A673 (cell line): ENCODE results near the gene ULK4. TPM values are rescaled to one million over a fixed set of nuclear protein-coding genes. Genes with fewer than 3 reads are reported as not detected.
A peak's percentile ranks its signal among the peaks of the same experiment; 100 is the strongest.

Source experiments
- BruUV-seq: library from RNA; stranded (reverse); fragments of 400-500 nt; replicated peaks from 2 replicates; lab custom pipeline; 2021; lab: Mats Ljungman, UMichigan
- CTCF ChIA-PET: fragments of 300-600 bp; sonication (Branson Sonifier 250); formaldehyde crosslinking; loops from one replicate; lab custom pipeline; 2022; ENCODE audit warnings: antibody characterized with exemption; lab: Charles Lee
- POLR2A ChIA-PET: fragments of 300-600 bp; sonication (Branson Sonifier 250); formaldehyde crosslinking; loops from one replicate; lab custom pipeline; 2022; ENCODE audit warnings: antibody characterized with exemption; ENCODE audit not compliant: low non-redundant PET; lab: Charles Lee
- DNase-seq: peaks from one replicate; pipeline ENCODE4 v3.0.0-alpha.2; 2015; ENCODE audit warnings: low spot score
- H3K27ac ChIP-seq: fragments of 200-600 bp; sonication (generic); 2 replicates; pipeline ENCODE4 v1.5.1; 2016; ENCODE audit warnings: mixed run types, low read depth, mild to moderate bottlenecking, mixed read lengths, antibody characterized with exemption, low read length; ENCODE audit not compliant: poor library complexity, severe bottlenecking
- H3K27me3 ChIP-seq: fragments of 200-600 bp; sonication (generic); replicated peaks from 2 replicates; pipeline ENCODE4 v1.6.1; 2017; ENCODE audit warnings: mixed run types, low read depth, mild to moderate bottlenecking, mixed read lengths, antibody characterized with exemption, low read length; ENCODE audit not compliant: insufficient read depth, poor library complexity
- H3K36me3 ChIP-seq: fragments of 200-600 bp; sonication (generic); 2 replicates; pipeline ENCODE4 v1.6.1; 2016; ENCODE audit warnings: mixed run types, mild to moderate bottlenecking, mixed read lengths, antibody characterized with exemption, low read length; ENCODE audit not compliant: insufficient read depth, poor library complexity, severe bottlenecking
- H3K4me1 ChIP-seq: fragments of 200-600 bp; sonication (generic); 2 replicates; pipeline ENCODE4 v1.6.1; 2017; ENCODE audit warnings: mixed run types, mild to moderate bottlenecking, mixed read lengths, antibody characterized with exemption, low read length; ENCODE audit not compliant: insufficient read depth, poor library complexity, severe bottlenecking
- H3K4me3 ChIP-seq: fragments of 200-600 bp; sonication (generic); 2 replicates; pipeline ENCODE4 v1.5.1; 2016; ENCODE audit warnings: low read depth, mixed run types, mild to moderate bottlenecking, mixed read lengths, low read length; ENCODE audit not compliant: poor library complexity, severe bottlenecking
- H3K9me3 ChIP-seq: fragments of 200-600 bp; sonication (generic); 2 replicates; pipeline ENCODE4 v1.6.1; 2016; ENCODE audit warnings: mixed run types, low read depth, mild to moderate bottlenecking, mixed read lengths, antibody characterized with exemption, low read length; ENCODE audit not compliant: poor library complexity, severe bottlenecking
- EZH2 ChIP-seq: fragments of 200-600 bp; sonication (generic); IDR thresholded peaks from 2 replicates; pipeline ENCODE4 v1.6.1; 2017; ENCODE audit warnings: borderline replicate concordance, low read depth, mild to moderate bottlenecking, mixed read lengths, antibody characterized with exemption, low read length; ENCODE audit not compliant: poor library complexity, severe bottlenecking
- intact Hi-C: fragments of 100-400 bp; cut with micrococcal nuclease; formaldehyde crosslinking; loops from one replicate; pipeline ENCODE4 v1.10.0; 2022; ENCODE audit not compliant: unreplicated experiment
- total RNA-seq: library from RNA; stranded (reverse); gene quantifications from 2 replicates; pipeline ENCODE4 v1.2.3, GENCODE V29; 2021
- TF ChIP-seq, protein P1 (sequence below): fragments of 300-800, 200-600 bp; sonication (generic); conservative IDR thresholded peaks from 2 replicates; pipeline ENCODE4 v1.5.1; 2017; ENCODE audit warnings: low read depth, mild to moderate bottlenecking, antibody characterized with exemption, low read length, moderate library complexity, mixed read lengths

The ULK4 gene
- total RNA-seq, 1 experiment from 2014 or later = 7.4 TPM

DNA sequence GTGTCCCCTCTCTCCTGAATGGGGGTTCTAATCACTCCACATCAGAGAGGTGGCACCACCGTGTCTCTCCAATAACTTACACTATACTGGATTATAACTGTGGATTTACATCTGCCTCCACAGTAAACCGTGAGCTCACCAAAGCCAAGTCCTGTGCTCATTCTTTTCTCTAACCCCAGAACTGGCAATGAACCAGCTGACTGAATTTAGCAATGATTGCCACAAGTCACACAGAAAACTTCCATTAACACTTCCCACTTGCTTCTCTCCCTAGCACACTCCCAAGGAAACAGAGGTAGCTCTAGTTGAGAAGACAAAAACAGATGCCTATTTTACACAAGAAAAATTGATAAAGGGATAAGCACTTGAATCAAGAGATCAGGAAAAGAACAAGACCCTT, 361.3 kb downstream of the ULK4 start:
- Histone ChIP-seq H3K36me3 (no peaks in the 10 kb centered on the region), H3K27ac (no peak overlapping the region), H3K27me3 (no peaks in the 10 kb centered on the region), H3K9me3 (no peaks in the 10 kb centered on the region), H3K4me1 (no peaks in the 10 kb centered on the region), H3K4me3 (no peak overlapping the region)
- no peak for DNase-seq
- intact Hi-C loops = no loop called here
- BruUV-seq = no TSS peak
- TF ChIP-seq, protein P1, sequence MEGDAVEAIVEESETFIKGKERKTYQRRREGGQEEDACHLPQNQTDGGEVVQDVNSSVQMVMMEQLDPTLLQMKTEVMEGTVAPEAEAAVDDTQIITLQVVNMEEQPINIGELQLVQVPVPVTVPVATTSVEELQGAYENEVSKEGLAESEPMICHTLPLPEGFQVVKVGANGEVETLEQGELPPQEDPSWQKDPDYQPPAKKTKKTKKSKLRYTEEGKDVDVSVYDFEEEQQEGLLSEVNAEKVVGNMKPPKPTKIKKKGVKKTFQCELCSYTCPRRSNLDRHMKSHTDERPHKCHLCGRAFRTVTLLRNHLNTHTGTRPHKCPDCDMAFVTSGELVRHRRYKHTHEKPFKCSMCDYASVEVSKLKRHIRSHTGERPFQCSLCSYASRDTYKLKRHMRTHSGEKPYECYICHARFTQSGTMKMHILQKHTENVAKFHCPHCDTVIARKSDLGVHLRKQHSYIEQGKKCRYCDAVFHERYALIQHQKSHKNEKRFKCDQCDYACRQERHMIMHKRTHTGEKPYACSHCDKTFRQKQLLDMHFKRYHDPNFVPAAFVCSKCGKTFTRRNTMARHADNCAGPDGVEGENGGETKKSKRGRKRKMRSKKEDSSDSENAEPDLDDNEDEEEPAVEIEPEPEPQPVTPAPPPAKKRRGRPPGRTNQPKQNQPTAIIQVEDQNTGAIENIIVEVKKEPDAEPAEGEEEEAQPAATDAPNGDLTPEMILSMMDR = no peak
- TF ChIP-seq EZH2 = no peak
- CTCF ChIA-PET = no interaction called here
- POLR2A ChIA-PET = no interaction called here

DNA sequence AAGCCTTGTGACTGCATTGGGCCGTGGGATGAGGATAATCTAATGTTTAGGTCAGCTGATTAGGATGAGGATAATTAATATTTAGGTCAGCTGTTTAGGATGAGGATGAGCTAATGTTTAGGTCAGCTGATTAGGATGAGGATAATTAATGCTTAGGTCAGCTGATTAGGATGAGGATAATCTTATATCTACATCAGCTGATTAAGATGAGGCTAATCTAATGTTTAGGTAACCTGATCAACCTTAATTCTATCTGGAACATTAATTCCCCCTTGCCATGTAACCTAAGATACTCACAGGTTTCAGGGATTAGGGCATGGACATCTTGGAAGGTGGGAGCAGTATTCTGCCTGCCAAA, 362.8 kb downstream of the ULK4 start:
- CTCF ChIA-PET = no interaction called here
- no peak for DNase-seq
- no peaks in the 10 kb centered on the region for H3K36me3 ChIP-seq
- H3K9me3 ChIP-seq = no peaks in the 10 kb centered on the region
- H3K27me3 ChIP-seq = no peaks in the 10 kb centered on the region
- H3K4me3 ChIP-seq = no peak overlapping the region
- no peaks in the 10 kb centered on the region for H3K4me1 ChIP-seq
- BruUV-seq = no TSS peak
- TF ChIP-seq EZH2 = no peak
- TF ChIP-seq, protein P1 = no peak
- H3K27ac ChIP-seq = no peak overlapping the region
- POLR2A ChIA-PET = no interaction called here
- intact Hi-C loops = no loop called here

DNA sequence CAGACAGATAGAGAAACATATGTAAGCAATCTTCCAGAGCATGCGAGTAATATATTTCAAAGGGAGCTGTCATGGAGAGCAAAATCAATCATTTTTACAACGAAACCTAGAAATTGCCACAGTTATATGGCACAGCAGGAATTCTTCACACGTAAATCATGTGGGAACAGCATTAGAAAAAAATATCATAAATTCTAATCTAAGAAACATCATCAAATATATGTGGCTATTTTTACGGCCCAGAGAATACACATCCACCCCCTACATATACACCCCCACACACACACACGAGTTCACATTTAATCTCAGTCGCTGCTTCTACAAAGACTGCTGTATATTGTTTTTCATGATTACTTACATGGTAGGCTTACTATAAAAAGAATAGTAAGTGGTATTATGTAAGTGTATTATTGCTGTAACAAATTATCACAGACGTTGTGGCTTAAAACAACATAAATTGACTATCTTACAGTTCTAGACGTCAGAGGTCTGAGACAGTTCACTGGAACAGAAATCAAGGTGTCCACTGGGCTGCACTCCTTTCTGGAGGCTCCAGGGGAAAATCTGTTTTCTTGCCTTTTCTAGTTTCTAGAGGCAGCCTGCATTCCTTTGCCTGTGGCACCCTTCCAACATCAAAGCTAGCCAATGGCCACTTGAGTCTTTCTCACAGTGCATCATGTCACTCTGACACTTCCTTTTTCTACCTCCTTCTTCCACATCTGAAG, 363.3 kb downstream of the ULK4 start:
- Histone ChIP-seq H3K4me3 (no peak overlapping the region), H3K27me3 (no peaks in the 10 kb centered on the region), H3K36me3 (no peaks in the 10 kb centered on the region), H3K9me3 (no peaks in the 10 kb centered on the region), H3K27ac (no peak overlapping the region), H3K4me1 (no peaks in the 10 kb centered on the region)
- ChIA-PET POLR2A (no interaction called here), CTCF (no interaction called here)
- peak; percentile 2 for DNase-seq
- TF ChIP-seq EZH2 = no peak
- TF ChIP-seq, protein P1 = no peak
- intact Hi-C loops = no loop called here
- BruUV-seq = no TSS peak
